ENCODE measurements around the gene TGFBR3. TPM values are rescaled to one million over a fixed set of nuclear protein-coding genes. Genes with fewer than 3 reads are reported as not detected.

TGFBR3 gene
- total and polyA plus RNA-seq, 7 donors, result 5.1 to 24.5 (median 8.9) TPM

- intact Hi-C loops (cut with DNase I), result no loop called here
- H3K27me3 ChIP-seq (ENCODE audit: insufficient read depth in 3 of 3, low read length in 2 of 3), result no peaks in the 10 kb centered on the region
- no peak overlapping the region for H3K4me3 ChIP-seq
- ATAC-seq, result no peak
- no peaks in the 10 kb centered on the region for H3K4me1 ChIP-seq
- 73 to 83% (median 78%) methylated on average over 1 of the region's 1 CpG for WGBS, 3 donors
- no peaks in the 10 kb centered on the region for H3K36me3 ChIP-seq (ENCODE audit: insufficient read depth in 1 of 2, low read depth in 1 of 2)
- no peak overlapping the region for H3K27ac ChIP-seq
- no peaks in the 10 kb centered on the region for H3K9me3 ChIP-seq
- no peak for DNase-seq
- no peak for TF ChIP-seq CTCF (IDR thresholded peaks at IDR 0.05)
Observed at GRCh38 chr1:91912266-91912665, 26.3 kb upstream of the TGFBR3 start.

- Histone ChIP-seq H3K27me3 (ENCODE audit: insufficient read depth in 3 of 3, low read length in 2 of 3) (no peaks in the 10 kb centered on the region), H3K36me3 (ENCODE audit: insufficient read depth in 1 of 2, low read depth in 1 of 2) (no peaks in the 10 kb centered on the region), H3K4me3 (no peak overlapping the region), H3K27ac (no peak overlapping the region), H3K9me3 (no peaks in the 10 kb centered on the region), H3K4me1 (peaks cover 18% of the 10 kb centered on the region)
- intact Hi-C loops (cut with DNase I), result no loop called here
- no peak for TF ChIP-seq CTCF (IDR thresholded peaks at IDR 0.05)
- DNase-seq (no peak), ATAC-seq (no peak)
Observed at GRCh38 chr1:91901231-91901630, 15.3 kb upstream of the TGFBR3 start.

GRCh38 chr1:91900562-91900961, 14.6 kb upstream of the TGFBR3 start:
- TF ChIP-seq CTCF (IDR thresholded peaks at IDR 0.05), result no peak
- no peak overlapping the region for H3K27ac ChIP-seq
- H3K9me3 ChIP-seq, result no peaks in the 10 kb centered on the region
- no peak overlapping the region for H3K4me3 ChIP-seq
- H3K36me3 ChIP-seq (ENCODE audit: insufficient read depth in 1 of 2, low read depth in 1 of 2), result no peaks in the 10 kb centered on the region
- intact Hi-C loops (cut with DNase I), result no loop called here
- H3K27me3 ChIP-seq (ENCODE audit: insufficient read depth in 3 of 3, low read length in 2 of 3), result no peaks in the 10 kb centered on the region
- peak; percentile 77 to 89 (median 85) for ATAC-seq
- WGBS, 3 donors, result 55 to 81% (median 71%) methylated on average over 1 of the region's 1 CpG
- H3K4me1 ChIP-seq, result peaks cover 18% of the 10 kb centered on the region
- no peak for DNase-seq

- no peak for TF ChIP-seq CTCF (IDR thresholded peaks at IDR 0.05)
- 68 to 76% (median 75%) methylated on average over 5 of the region's 5 CpGs for WGBS, 3 donors
- no peak overlapping the region for H3K27ac ChIP-seq
- no peak for DNase-seq
- no peak overlapping the region for H3K4me3 ChIP-seq
- H3K36me3 ChIP-seq (ENCODE audit: insufficient read depth in 1 of 2, low read depth in 1 of 2), result no peaks in the 10 kb centered on the region
- intact Hi-C loops (cut with DNase I), result no loop called here
- H3K9me3 ChIP-seq, result no peaks in the 10 kb centered on the region
- no peak for ATAC-seq
- H3K4me1 ChIP-seq, result peaks cover 18% of the 10 kb centered on the region
- H3K27me3 ChIP-seq (ENCODE audit: insufficient read depth in 3 of 3, low read length in 2 of 3), result no peaks in the 10 kb centered on the region
Observed at GRCh38 chr1:91897016-91897415, 11.1 kb upstream of the TGFBR3 start.

- Histone ChIP-seq H3K9me3 (no peaks in the 10 kb centered on the region), H3K36me3 (ENCODE audit: insufficient read depth in 1 of 2, low read depth in 1 of 2) (no peaks in the 10 kb centered on the region), H3K4me1 (peaks cover 18% of the 10 kb centered on the region), H3K27ac (no peak overlapping the region), H3K27me3 (ENCODE audit: insufficient read depth in 3 of 3, low read length in 2 of 3) (no peaks in the 10 kb centered on the region), H3K4me3 (no peak overlapping the region)
- no peak for TF ChIP-seq CTCF (IDR thresholded peaks at IDR 0.05)
- DNase-seq (no peak), ATAC-seq (no peak)
- WGBS, 3 donors, result 13 to 28% (median 25%) methylated on average over 2 of the region's 2 CpGs
- intact Hi-C loops (cut with DNase I), result no loop called here
Observed at GRCh38 chr1:91895832-91896556, 10.0 kb upstream of the TGFBR3 start.

Measured in psoas muscle (tissue), 8 donors.